Measurements from ENCODE around the gene GABPB2.

GRCh38 chr1:151024540-151025146, 45.9 kb upstream of the GABPB2 start:
- TF ChIP-seq CTCF (IDR thresholded peaks at IDR 0.05) (peak; percentile 83), SIN3A (IDR thresholded peaks at IDR 0.05; ENCODE audit: borderline replicate concordance, insufficient read depth, low read depth, low read length) (no peak), POLR2AphosphoS5 (IDR thresholded peaks at IDR 0.05; ENCODE audit: low read depth, low read length) (no peak), REST (IDR thresholded peaks at IDR 0.05; ENCODE audit: insufficient read depth in 1 of 2, low read depth in 2 of 2, low read length in 1 of 2) (no peak), TCF7L2 (IDR thresholded peaks at IDR 0.05; ENCODE audit: low read depth, low read length) (no peak)

Data from Panc1 (cell line).